Stimulated activated naive CD8-positive, alpha-beta T cell treated with anti-CD3 and anti-CD28 coated beads, Interleukin-15, amount 100 ng/mL, for 72 hours (primary cell): ENCODE data around the gene RAB17.

ENCODE experiments used
- ATAC-seq: fragments of 150-1000 bp; cut with Tn5 transposase; 2 replicates; pipeline ENCODE4 v1.10.0; 2021; ENCODE audit warnings: mild to moderate bottlenecking, moderate library complexity
- DNase-seq, 2 donors: peaks; one replicate each; pipeline ENCODE4 v3.0.0; 2021 to 2022
- H3K27ac Mint-ChIP-seq, 2 donors: one replicate each; pipeline ENCODE4 v1.8.0; 2022; ENCODE audit warnings: mild to moderate bottlenecking in 2 of 2, mixed read lengths in 2 of 2, moderate library complexity in 2 of 2
- H3K27me3 Mint-ChIP-seq: one replicate; pipeline ENCODE4 v1.8.0; 2022; ENCODE audit warnings: mixed read lengths
- H3K4me1 Mint-ChIP-seq: one replicate; pipeline ENCODE4 v1.8.0; 2022; ENCODE audit warnings: mild to moderate bottlenecking, mixed read lengths
- H3K4me3 Mint-ChIP-seq, 2 donors: one replicate each; pipeline ENCODE4 v1.8.0; 2022; ENCODE audit warnings: mild to moderate bottlenecking in 2 of 2, mixed read lengths in 2 of 2, moderate library complexity in 1 of 2
- H3K9me3 Mint-ChIP-seq, 2 donors: one replicate each; pipeline ENCODE4 v1.8.0; 2022; ENCODE audit warnings: mixed read lengths in 2 of 2

Gene RAB17

GRCh38 chr2:237568121-237568660 lies 22.3 kb downstream of the RAB17 start:
- Mint-ChIP-seq H3K27ac (no peak overlapping the region), H3K9me3 (no peaks in the 10 kb centered on the region), H3K4me3 (no peak overlapping the region), H3K27me3 (no peaks in the 10 kb centered on the region), H3K4me1 (peaks cover 9% of the 10 kb centered on the region)
- ATAC-seq (no peak), DNase-seq (no peak)

- Mint-ChIP-seq H3K27ac (no peak overlapping the region), H3K4me3 (no peak overlapping the region), H3K4me1 (peaks cover 9% of the 10 kb centered on the region), H3K9me3 (no peaks in the 10 kb centered on the region), H3K27me3 (no peaks in the 10 kb centered on the region)
- DNase-seq (no peak), ATAC-seq (no peak)
Measured at GRCh38 chr2:237567276-237568029, 23.1 kb downstream of the RAB17 start.

GRCh38 chr2:237566401-237567235 lies 23.9 kb downstream of the RAB17 start, which contains the start of gene PRLH:
Gene PRLH (plus strand): TSS chr2:237566574. CDS start chr2:237566574, 0 bp downstream.
- peaks cover under 1% of the 10 kb centered on the region for H3K4me1 Mint-ChIP-seq
- no peaks in the 10 kb centered on the region for H3K27me3 Mint-ChIP-seq
- DNase-seq (no peak), ATAC-seq (peak; percentile 40)
- H3K9me3 Mint-ChIP-seq, result no peaks in the 10 kb centered on the region
- no peak within 1 kb of the TSS for H3K4me3 Mint-ChIP-seq
- no peak within 1 kb of the TSS for H3K27ac Mint-ChIP-seq

- no peaks in the 10 kb centered on the region for H3K4me1 Mint-ChIP-seq
- H3K9me3 Mint-ChIP-seq, result no peaks in the 10 kb centered on the region
- ATAC-seq, result no peak
- no peak for DNase-seq
- H3K27ac Mint-ChIP-seq, result no peak overlapping the region
- no peaks in the 10 kb centered on the region for H3K27me3 Mint-ChIP-seq
- no peak overlapping the region for H3K4me3 Mint-ChIP-seq
Measured at GRCh38 chr2:237565974-237566373, 24.6 kb downstream of the RAB17 start.

GRCh38 chr2:237564526-237565131 lies 25.9 kb downstream of the RAB17 start:
- Mint-ChIP-seq H3K4me3 (no peak overlapping the region), H3K4me1 (no peaks in the 10 kb centered on the region), H3K9me3 (no peaks in the 10 kb centered on the region), H3K27me3 (peaks cover 7% of the 10 kb centered on the region), H3K27ac (no peak overlapping the region)
- no peak for DNase-seq
- no peak for ATAC-seq

- Mint-ChIP-seq H3K27me3 (peaks cover 15% of the 10 kb centered on the region), H3K9me3 (no peaks in the 10 kb centered on the region), H3K4me1 (no peaks in the 10 kb centered on the region), H3K27ac (no peak overlapping the region), H3K4me3 (no peak overlapping the region)
- no peak for ATAC-seq
- DNase-seq, result no peak
Measured at GRCh38 chr2:237563816-237564215, 26.7 kb downstream of the RAB17 start.

GRCh38 chr2:237561221-237561620 lies 29.3 kb downstream of the RAB17 start:
- Mint-ChIP-seq H3K4me1 (peaks cover 12% of the 10 kb centered on the region), H3K27ac (no peak overlapping the region), H3K9me3 (peaks cover 0 to 2% of the 10 kb centered on the region in 2 donors), H3K4me3 (no peak overlapping the region), H3K27me3 (peaks cover 30% of the 10 kb centered on the region)
- DNase-seq (no peak), ATAC-seq (no peak)

GRCh38 chr2:237558961-237559641 lies 31.4 kb downstream of the RAB17 start:
- ATAC-seq (no peak), DNase-seq (no peak)
- no peak overlapping the region for H3K27ac Mint-ChIP-seq
- H3K9me3 Mint-ChIP-seq, result peaks cover 5 to 11% of the 10 kb centered on the region in 2 donors
- peaks cover 12% of the 10 kb centered on the region for H3K4me1 Mint-ChIP-seq
- peaks cover 33% of the 10 kb centered on the region for H3K27me3 Mint-ChIP-seq
- no peak overlapping the region for H3K4me3 Mint-ChIP-seq

- ATAC-seq, result peak; percentile 27
- H3K4me3 Mint-ChIP-seq, result no peak overlapping the region
- H3K27me3 Mint-ChIP-seq, result peaks cover 42% of the 10 kb centered on the region
- no peak for DNase-seq
- H3K4me1 Mint-ChIP-seq, result peaks cover 12% of the 10 kb centered on the region
- no peak overlapping the region for H3K27ac Mint-ChIP-seq
- peaks cover 9 to 18% of the 10 kb centered on the region in 2 donors for H3K9me3 Mint-ChIP-seq
Measured at GRCh38 chr2:237557633-237558015, 32.9 kb downstream of the RAB17 start.

GRCh38 chr2:237556773-237557632 lies 33.5 kb downstream of the RAB17 start:
- peaks cover 9 to 18% of the 10 kb centered on the region in 2 donors for H3K9me3 Mint-ChIP-seq
- H3K27ac Mint-ChIP-seq, result no peak overlapping the region
- H3K27me3 Mint-ChIP-seq, result peaks cover 42% of the 10 kb centered on the region
- no peak overlapping the region for H3K4me3 Mint-ChIP-seq
- ATAC-seq (peak; percentile 93), DNase-seq (peak in 1 of 2 donors; percentile 28)
- H3K4me1 Mint-ChIP-seq, result peaks cover 12% of the 10 kb centered on the region

GRCh38 chr2:237555560-237555959 lies 35.0 kb downstream of the RAB17 start:
- peaks cover 9 to 18% of the 10 kb centered on the region in 2 donors for H3K9me3 Mint-ChIP-seq
- no peak overlapping the region for H3K27ac Mint-ChIP-seq
- peaks cover 42% of the 10 kb centered on the region for H3K27me3 Mint-ChIP-seq
- no peak overlapping the region for H3K4me3 Mint-ChIP-seq
- peaks cover 12% of the 10 kb centered on the region for H3K4me1 Mint-ChIP-seq
- ATAC-seq, result no peak
- DNase-seq, result no peak

GRCh38 chr2:237553948-237554347 lies 36.6 kb downstream of the RAB17 start:
- no peak overlapping the region for H3K27ac Mint-ChIP-seq
- no peak overlapping the region for H3K4me3 Mint-ChIP-seq
- H3K27me3 Mint-ChIP-seq, result peaks cover 29% of the 10 kb centered on the region
- ATAC-seq (no peak), DNase-seq (no peak)
- peaks cover 12% of the 10 kb centered on the region for H3K4me1 Mint-ChIP-seq
- peaks cover 9 to 18% of the 10 kb centered on the region in 2 donors for H3K9me3 Mint-ChIP-seq

- no peak overlapping the region for H3K4me3 Mint-ChIP-seq
- H3K4me1 Mint-ChIP-seq, result peaks cover 10% of the 10 kb centered on the region
- no peak for DNase-seq
- no peak for ATAC-seq
- H3K27me3 Mint-ChIP-seq, result peaks cover 20% of the 10 kb centered on the region
- H3K9me3 Mint-ChIP-seq, result peaks cover 9 to 18% of the 10 kb centered on the region in 2 donors
- no peak overlapping the region for H3K27ac Mint-ChIP-seq
Measured at GRCh38 chr2:237552908-237553307, 37.6 kb downstream of the RAB17 start.

GRCh38 chr2:237551071-237551574 lies 39.4 kb downstream of the RAB17 start:
- Mint-ChIP-seq H3K4me3 (no peak overlapping the region), H3K27me3 (peaks cover 12% of the 10 kb centered on the region), H3K4me1 (no peaks in the 10 kb centered on the region), H3K27ac (no peak overlapping the region), H3K9me3 (peaks cover 9 to 14% of the 10 kb centered on the region in 2 donors)
- ATAC-seq, result no peak
- no peak for DNase-seq
